ENCODE data around the gene CHSY1.

CHSY1 gene

GRCh38 chr15:101139986-101140696 lies 111.7 kb downstream of the CHSY1 start:
- TF ChIP-seq CTCF (IDR thresholded peaks at IDR 0.05; ENCODE audit: borderline replicate concordance, insufficient read depth, low read depth, low read length), result no peak
- no peak overlapping the region for H3K4me3 ChIP-seq (ENCODE audit: low read depth, low read length)

GRCh38 chr15:101138913-101139880 lies 112.7 kb downstream of the CHSY1 start:
- TF ChIP-seq CTCF (IDR thresholded peaks at IDR 0.05; ENCODE audit: borderline replicate concordance, insufficient read depth, low read depth, low read length), result no peak

GRCh38 chr15:101138086-101138660 lies 113.7 kb downstream of the CHSY1 start:
- TF ChIP-seq CTCF (IDR thresholded peaks at IDR 0.05; ENCODE audit: borderline replicate concordance, insufficient read depth, low read depth, low read length), result no peak
- H3K4me3 ChIP-seq (ENCODE audit: low read depth, low read length), result no peak overlapping the region

More at GRCh38 chr15:101138913-101139880, 112.7 kb downstream of the CHSY1 start:
- H3K4me3 ChIP-seq (ENCODE audit: low read depth, low read length), result no peak overlapping the region

GRCh38 chr15:101137312-101137940 lies 114.4 kb downstream of the CHSY1 start:
- H3K4me3 ChIP-seq (ENCODE audit: low read depth, low read length), result no peak overlapping the region
- TF ChIP-seq CTCF (IDR thresholded peaks at IDR 0.05; ENCODE audit: borderline replicate concordance, insufficient read depth, low read depth, low read length), result no peak

- H3K4me3 ChIP-seq (ENCODE audit: low read depth, low read length), result no peak overlapping the region
- no peak for TF ChIP-seq CTCF (IDR thresholded peaks at IDR 0.05; ENCODE audit: borderline replicate concordance, insufficient read depth, low read depth, low read length)
These were observed 115.2 kb downstream of the CHSY1 start for GRCh38 chr15:101136381-101137268.

All from GM12875 (cell line).